H1 (cell line): ENCODE results near the gene DCAF15. TPM values are rescaled to one million over a fixed set of nuclear protein-coding genes. Genes with fewer than 3 reads are reported as not detected.

Experiments used
- CTCF ChIA-PET: fragments of 300-600 bp; sonication (Branson Sonifier 250); formaldehyde crosslinking; loops from one replicate; lab custom pipeline; 2021; ENCODE audit not compliant: partially characterized antibody; lab: Charles Lee
- POLR2A ChIA-PET: fragments of 300-600 bp; sonication (Branson Sonifier 250); formaldehyde crosslinking; loops from one replicate; lab custom pipeline; 2021; ENCODE audit warnings: inconsistent platforms; ENCODE audit not compliant: partially characterized antibody; lab: Charles Lee
- DNase-seq, 2 experiments: peaks; one replicate each; pipeline versions ENCODE4 v3.0.0 to v3.0.0-alpha.2; 2010 to 2022; ENCODE audit warnings: low spot score in 2 of 2, low read depth in 1 of 2, mixed read lengths in 1 of 2
- FAIRE-seq: peaks from 2 replicates; lab custom pipeline; 2011; peaks lifted over from hg19 to GRCh38; lab: Jason Lieb, UNC
- H2AFZ ChIP-seq: 2 replicates; pipeline ENCODE4 v1.8.1; 2012; ENCODE audit warnings: low read length, inconsistent platforms
- H2AK5ac ChIP-seq: 2 replicates; pipeline ENCODE4 v1.6.1; 2013; ENCODE audit warnings: low read depth, low read length
- H2BK120ac ChIP-seq: replicated peaks from 2 replicates; pipeline ENCODE3; 2013; ENCODE audit warnings: low read depth, low read length, inconsistent platforms
- H2BK12ac ChIP-seq: 2 replicates; pipeline ENCODE4 v1.6.1; 2013; ENCODE audit warnings: low read depth, low read length
- H2BK15ac ChIP-seq: 2 replicates; pipeline ENCODE4 v1.6.1; 2013; ENCODE audit warnings: low read length
- H2BK20ac ChIP-seq: 2 replicates; pipeline ENCODE4 v1.6.1; 2013; ENCODE audit warnings: low read length
- H2BK5ac ChIP-seq: 2 replicates; pipeline ENCODE4 v1.6.1; 2013; ENCODE audit warnings: low read depth, low read length
- H3K14ac ChIP-seq: 2 replicates; pipeline ENCODE4 v1.6.1; 2013; ENCODE audit warnings: inconsistent platforms; ENCODE audit not compliant: insufficient read length
- H3K18ac ChIP-seq: 2 replicates; pipeline ENCODE4 v1.6.1; 2013; ENCODE audit warnings: low read length; ENCODE audit errors: extremely low read depth
- H3K23ac ChIP-seq: 2 replicates; pipeline ENCODE4 v1.6.1; 2013; ENCODE audit warnings: inconsistent platforms; ENCODE audit not compliant: insufficient read length
- H3K23me2 ChIP-seq: 2 replicates; pipeline ENCODE4 v1.6.1; 2013; ENCODE audit warnings: low read depth, low read length
- H3K27ac ChIP-seq: 2 replicates; pipeline ENCODE4 v1.6.1; 2011; ENCODE audit warnings: low read depth, low read length, inconsistent platforms
- H3K27me3 ChIP-seq, 4 experiments: replicated peaks in 1 of 4; 1 replicate in 1 of 4; 2 replicates in 3 of 4; pipeline versions ENCODE4 v1.6.1 to v1.8.1; 2011 to 2013; ENCODE audit warnings: low read length in 3 of 4, mild to moderate bottlenecking in 3 of 4, inconsistent platforms in 2 of 4, mixed read lengths in 2 of 4, moderate library complexity in 1 of 4; ENCODE audit not compliant: control insufficient read depth in 3 of 4, insufficient read depth in 3 of 4; ENCODE audit errors: extremely low read depth in 1 of 4
- H3K36me3 ChIP-seq, 4 experiments: 2 replicates each; pipeline versions ENCODE4 v1.6.1 to v1.8.1; 2011 to 2013; ENCODE audit warnings: mild to moderate bottlenecking in 4 of 4, low read length in 3 of 4, moderate library complexity in 2 of 4, control low read depth in 1 of 4, inconsistent platforms in 1 of 4; ENCODE audit not compliant: insufficient read depth in 4 of 4, control insufficient read depth in 2 of 4
- H3K4ac ChIP-seq: replicated peaks from 2 replicates; pipeline ENCODE3; 2013; ENCODE audit warnings: low read length, low read depth, mixed read lengths, inconsistent platforms; ENCODE audit not compliant: insufficient read length
- H3K4me1 ChIP-seq, 4 experiments: replicated peaks in 1 of 4; 1 replicate in 1 of 4; 2 replicates in 3 of 4; pipeline versions ENCODE4 v1.6.1 to v1.8.1; 2011 to 2013; ENCODE audit warnings: low read length in 3 of 4, inconsistent platforms in 2 of 4, mixed read lengths in 1 of 4; ENCODE audit not compliant: insufficient read depth in 4 of 4, control insufficient read depth in 3 of 4
- H3K4me2 ChIP-seq, 2 experiments: 2 replicates each; pipeline versions ENCODE4 v1.6.1 to v1.8.1; 2011 to 2013; ENCODE audit warnings: low read depth in 2 of 2, low read length in 2 of 2, control low read depth in 1 of 2, inconsistent platforms in 1 of 2, mild to moderate bottlenecking in 1 of 2; ENCODE audit not compliant: insufficient read depth in 1 of 2
- H3K4me3 ChIP-seq, 4 experiments: fragments of 200-600, 300-600 bp in 1 of 4; sonication (generic), shearing (Covaris generic), sonication (Bioruptor Twin) in 1 of 4; 2 replicates each; pipeline versions ENCODE4 v1.5.1 to v1.8.1; 2011 to 2016; ENCODE audit warnings: low read length in 4 of 4, low read depth in 3 of 4, control low read depth in 2 of 4, inconsistent platforms in 2 of 4, mild to moderate bottlenecking in 2 of 4, mixed read lengths in 1 of 4, moderate library complexity in 1 of 4; ENCODE audit not compliant: insufficient read depth in 2 of 4; ENCODE audit errors: extremely low read depth in 1 of 4
- H3K56ac ChIP-seq: replicated peaks from 2 replicates; pipeline ENCODE3; 2013; ENCODE audit warnings: low read depth, mild to moderate bottlenecking, mixed read lengths, low read length, inconsistent platforms; ENCODE audit not compliant: insufficient read length
- H3K79me1 ChIP-seq: 2 replicates; pipeline ENCODE4 v1.6.1; 2013; ENCODE audit warnings: low read depth, low read length, control low read depth
- H3K79me2 ChIP-seq, 2 experiments: 2 replicates each; pipeline versions ENCODE4 v1.6.1 to v1.8.1; 2012 to 2013; ENCODE audit warnings: low read length in 2 of 2, mild to moderate bottlenecking in 2 of 2, inconsistent platforms in 1 of 2; ENCODE audit not compliant: insufficient read depth in 2 of 2, control insufficient read depth in 1 of 2
- H3K9ac ChIP-seq, 4 experiments: replicated peaks in 1 of 4; 1 replicate in 1 of 4; 2 replicates in 3 of 4; pipeline versions ENCODE4 v1.6.1 to v1.8.1; 2011 to 2013; ENCODE audit warnings: low read depth in 3 of 4, low read length in 3 of 4, control low read depth in 2 of 4, mild to moderate bottlenecking in 2 of 4, moderate library complexity in 2 of 4, inconsistent platforms in 1 of 4; ENCODE audit errors: extremely low read depth in 1 of 4
- H3K9me3 ChIP-seq, 2 experiments: 2 replicates each; pipeline versions ENCODE4 v1.6.1 to v1.8.1; 2012 to 2013; ENCODE audit warnings: mild to moderate bottlenecking in 2 of 2, moderate library complexity in 2 of 2, control low read depth in 1 of 2, inconsistent platforms in 1 of 2, low read depth in 1 of 2, low read length in 1 of 2, mixed read lengths in 1 of 2; ENCODE audit not compliant: insufficient read depth in 2 of 2
- H4K20me1 ChIP-seq, 2 experiments: replicated peaks in 1 of 2; 2 replicates each; pipeline versions ENCODE3 to v1.8.1; 2011 to 2013; ENCODE audit warnings: inconsistent platforms in 2 of 2, low read length in 2 of 2, mild to moderate bottlenecking in 1 of 2; ENCODE audit not compliant: insufficient read depth in 2 of 2, control insufficient read depth in 1 of 2
- H4K5ac ChIP-seq: 2 replicates; pipeline ENCODE4 v1.6.1; 2013; ENCODE audit warnings: low read length, low read depth, mixed read lengths, inconsistent platforms; ENCODE audit not compliant: insufficient read length
- H4K8ac ChIP-seq: 2 replicates; pipeline ENCODE4 v1.8.0; 2013; ENCODE audit warnings: mild to moderate bottlenecking, moderate library complexity, low read length, inconsistent platforms; ENCODE audit not compliant: insufficient read depth; ENCODE audit errors: extremely low read depth
- H4K91ac ChIP-seq: replicated peaks from 2 replicates; pipeline ENCODE3; 2013; ENCODE audit warnings: low read length, mixed read lengths, inconsistent platforms; ENCODE audit not compliant: insufficient read length
- ASH2L ChIP-seq: fragments of 200-600, 300-600 bp; sonication (generic); IDR thresholded peaks from one replicate; pipeline ENCODE4 v1.7.1; 2017; ENCODE audit warnings: low read length
- BACH1 ChIP-seq: IDR thresholded peaks from 2 replicates; pipeline ENCODE4 v1.6.1; 2012; ENCODE audit warnings: low read length, improper control_type of control experiment
- BRCA1 ChIP-seq: IDR thresholded peaks from 2 replicates; pipeline ENCODE4 v1.6.1; 2012; ENCODE audit warnings: low read depth, low read length, improper control_type of control experiment
- NANOG ChIP-seq: IDR thresholded peaks from 2 replicates; pipeline ENCODE4 v1.6.1; 2011; ENCODE audit warnings: low read length, low read depth, mild to moderate bottlenecking, inconsistent platforms; ENCODE audit not compliant: insufficient read depth, poor library complexity, severe bottlenecking
- POU5F1 ChIP-seq: IDR thresholded peaks from 2 replicates; pipeline ENCODE4 v1.6.1; 2011; ENCODE audit warnings: low read depth, mild to moderate bottlenecking, low read length, moderate library complexity
- SIN3A ChIP-seq, 2 experiments: IDR thresholded peaks in 1 of 2; conservative IDR thresholded peaks in 1 of 2; 2 replicates each; pipeline ENCODE4 v1.6.1; 2011 to 2012; ENCODE audit warnings: low read length in 2 of 2, improper control_type of control experiment in 1 of 2, low read depth in 1 of 2, mild to moderate bottlenecking in 1 of 2
- SRF ChIP-seq: IDR thresholded peaks from 2 replicates; pipeline ENCODE4 v1.6.1; 2011; ENCODE audit warnings: mild to moderate bottlenecking, low read depth, low read length, moderate library complexity
- TBP ChIP-seq: IDR thresholded peaks from 2 replicates; pipeline ENCODE4 v1.6.1; 2011; ENCODE audit warnings: low read depth, low read length, improper control_type of control experiment
- WGBS, 2 experiments: shearing (Covaris generic) in 1 of 2; methylation state at CpG; one replicate each; pipeline versions ENCODE4 v1.1.6 to v1.1.7; 2013 to 2015; ENCODE audit warnings: low lambda C conversion rate in 2 of 2, mixed read lengths in 2 of 2, inconsistent platforms in 1 of 2, low coverage in 1 of 2, missing lambda C conversion rate in 1 of 2; ENCODE audit not compliant: insufficient replicate concordance in 2 of 2, insufficient coverage in 1 of 2, insufficient read length in 1 of 2; ENCODE audit errors: extremely low coverage in 1 of 2, missing lambda C conversion rate in 1 of 2; 5-methylcytosine and 5-hydroxymethylcytosine counted together
- polyA plus RNA-seq, 7 experiments: library from polyadenylated mRNA; depleted of rRNA in 3 of 7; stranded (reverse) in 5 of 7; unstranded in 2 of 7; fragments of >200 nt in 5 of 7; fragments of 200-250 nt in 2 of 7; gene quantifications; 1 replicate in 5 of 7; 2 replicates in 1 of 7; 4 replicates in 1 of 7; pipeline versions ENCODE4 v1.2.1 to v1.2.3, GENCODE V29; 2011 to 2013; ENCODE audit warnings: missing spikeins in 2 of 7, mixed read lengths in 2 of 7
- total RNA-seq: library from RNA; stranded (reverse); fragmentation: NEBNext Ultra II Directional; extraction: Animal tissue kit (Norgen Biotek cat#: 25700); gene quantifications from 2 replicates; pipeline ENCODE4 v1.2.1, GENCODE V29; 2021

Gene DCAF15
- total and polyA plus RNA-seq, 2 of the 8 experiments (the other 6 are each of a cell fraction or from before 2014, with no cell fraction given): 68.7 to 80.8 TPM

DNA sequence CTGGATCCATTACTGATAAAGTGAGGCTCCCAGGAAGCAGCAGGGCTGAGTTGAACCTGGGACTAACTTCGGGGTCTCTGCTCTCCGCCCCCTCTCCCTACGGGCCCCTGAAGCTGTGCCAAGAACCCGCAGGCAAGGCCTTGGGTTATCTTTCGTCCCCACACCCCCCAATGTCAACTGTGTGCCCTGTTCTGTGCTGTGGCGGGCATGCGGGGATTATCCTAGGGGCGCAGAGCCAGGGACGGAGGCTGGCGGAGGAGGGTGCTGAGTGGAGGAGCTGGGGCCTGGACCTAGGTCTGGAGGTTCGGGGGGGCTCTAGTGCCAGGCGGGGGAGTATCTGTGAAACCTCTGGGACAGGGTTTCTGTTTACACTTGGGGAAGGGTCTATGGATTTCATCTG is 27.4 kb downstream of the DCAF15 start:
- H3K4me2 ChIP-seq: peak overlapping the region; percentile 63 to 67; a peak in 3 of 4 replicates
- WGBS, 2 experiments: 88% methylated on average over 12 of the region's 12 CpGs; no CpG with 5 or more reads in 1 of the 2 experiments
- TF ChIP-seq SRF: no peak
- TF ChIP-seq BACH1: no peak
- no peak for TF ChIP-seq TBP
- TF ChIP-seq ASH2L: no peak
- no peak for TF ChIP-seq POU5F1
- no peak for TF ChIP-seq NANOG
- no peak for TF ChIP-seq BRCA1
- no peak for TF ChIP-seq SIN3A (conservative IDR thresholded peaks at IDR 0.05 in 1 of 2, IDR thresholded peaks at IDR 0.05 in 1 of 2; ENCODE audit: low read depth in 1 of 2, low read length in 2 of 2)

More for the DNA sequence above, 27.4 kb downstream of the DCAF15 start:
- H3K4ac ChIP-seq: no peak overlapping the region
- 0 out of 2 replicates have a peak overlapping the region, but pooled peaks have one; percentile 77 for H2BK12ac ChIP-seq
- no peak overlapping the region for H2BK20ac ChIP-seq
- no peak overlapping the region for H3K56ac ChIP-seq
- H3K36me3 ChIP-seq: peaks cover 0 to 7% (median 0%) of the 10 kb centered on the region in 4 experiments; a peak in 1 of 8 replicates
- H2BK120ac ChIP-seq: no peak overlapping the region
- H3K79me1 ChIP-seq: no peaks in the 10 kb centered on the region
- POLR2A ChIA-PET: interaction anchor here (0.9 to 4.3 kb wide), 13 partner anchors 8 to 99 kb away, joined by 3 to 34 read pairs (median 5); partner anchors contain the start of genes DCAF15 and RFX1
- 0 out of 2 replicates have a peak overlapping the region, but pooled peaks have one; percentile 53 for H3K18ac ChIP-seq
- H4K5ac ChIP-seq: no peak overlapping the region
- H3K23me2 ChIP-seq: no peaks in the 10 kb centered on the region; the same call in 1 of the 2 replicates
- H3K4me3 ChIP-seq: peak overlapping the region in 1 of 4 experiments; percentile 70; a peak in 1 of 8 replicates
- H4K20me1 ChIP-seq: no peaks in the 10 kb centered on the region
- H3K27ac ChIP-seq: no peak overlapping the region
- no peaks in the 10 kb centered on the region for H3K27me3 ChIP-seq
- peak overlapping the region; percentile 88 for H4K8ac ChIP-seq
- H3K4me1 ChIP-seq: peaks cover 0 to 24% (median 17%) of the 10 kb centered on the region in 4 experiments; a peak in 6 of 7 replicates
- no peak overlapping the region for H2AFZ ChIP-seq
- H3K14ac ChIP-seq: no peak overlapping the region
- FAIRE-seq (no peak), DNase-seq (no peak)
- no peak overlapping the region for H2BK15ac ChIP-seq
- H3K79me2 ChIP-seq: no peaks in the 10 kb centered on the region
- peak overlapping the region; percentile 63; the same call in 1 of the 2 replicates for H2BK5ac ChIP-seq
- CTCF ChIA-PET: interaction anchor here (0.7 to 10.3 kb wide), 8 partner anchors 8 to 78 kb away, joined by 3 to 77 read pairs (median 5); partner anchors contain the start of gene IL27RA
- H3K23ac ChIP-seq: no peak overlapping the region
- no peak overlapping the region; a peak in 1 of 7 replicates for H3K9ac ChIP-seq
- no peaks in the 10 kb centered on the region for H3K9me3 ChIP-seq
- no peak overlapping the region for H4K91ac ChIP-seq
- H2AK5ac ChIP-seq: no peak overlapping the region
